Effector CD4-positive, alpha-beta T cell (primary cell): Measurements from ENCODE around the gene SUB1.
"Not testable (repeated sequence)": the region's sequence is repeated elsewhere in the genome, so short reads cannot be mapped to it uniquely, and the experiment has no call there.

Experiments
- DNase-seq: peaks from one replicate; pipeline ENCODE4 v3.0.0-alpha.2; 2020

The SUB1 gene

GRCh38 chr5:32601623-32602295 is 16.4 kb downstream of the SUB1 start:
- DNase-seq = no peak

- no peak for DNase-seq
Observed at GRCh38 chr5:32602906-32603305, 17.5 kb downstream of the SUB1 start.

- DNase-seq = no peak
Observed at GRCh38 chr5:32604800-32605765, 19.7 kb downstream of the SUB1 start.

- no peak for DNase-seq
Observed at GRCh38 chr5:32605766-32606152, 20.4 kb downstream of the SUB1 start.

GRCh38 chr5:32612134-32612888 is 27.0 kb downstream of the SUB1 start:
- no peak for DNase-seq

GRCh38 chr5:32613050-32613672 is 27.8 kb downstream of the SUB1 start:
- peak; percentile 79 for DNase-seq

GRCh38 chr5:32615236-32615635 is 29.9 kb downstream of the SUB1 start:
- DNase-seq = no peak

- no peak for DNase-seq
Observed at GRCh38 chr5:32618962-32619361, 33.6 kb downstream of the SUB1 start.

- DNase-seq = no peak
Observed at GRCh38 chr5:32621256-32621655, 35.9 kb downstream of the SUB1 start.

- no peak for DNase-seq
Observed at GRCh38 chr5:32625106-32625505, 39.7 kb downstream of the SUB1 start.

- no peak for DNase-seq
Observed at GRCh38 chr5:32625547-32625946, 40.2 kb downstream of the SUB1 start.

GRCh38 chr5:32627219-32627870 is 42.0 kb downstream of the SUB1 start:
- DNase-seq = no peak

GRCh38 chr5:32628049-32628844 is 42.9 kb downstream of the SUB1 start:
- DNase-seq = no peak

- DNase-seq = no peak
Observed at GRCh38 chr5:32630867-32631491, 45.6 kb downstream of the SUB1 start.

GRCh38 chr5:32633017-32633416 is 47.7 kb downstream of the SUB1 start:
- DNase-seq = not testable (repeated sequence)

- no peak for DNase-seq
Observed at GRCh38 chr5:32638309-32638708, 53.0 kb downstream of the SUB1 start.

- no peak for DNase-seq
Observed at GRCh38 chr5:32639943-32640342, 54.6 kb downstream of the SUB1 start.

- no peak for DNase-seq
Observed at GRCh38 chr5:32642276-32643002, 57.1 kb downstream of the SUB1 start.

GRCh38 chr5:32645246-32645645 is 59.9 kb downstream of the SUB1 start:
- no peak for DNase-seq
